ENCODE measurements around the gene ZNF444. TPM values are rescaled to one million over a fixed set of nuclear protein-coding genes. Genes with fewer than 3 reads are reported as not detected.

Gene ZNF444
- total and polyA plus RNA-seq, 4 donors = 27.8 to 55.5 (median 41.6) TPM

DNA sequence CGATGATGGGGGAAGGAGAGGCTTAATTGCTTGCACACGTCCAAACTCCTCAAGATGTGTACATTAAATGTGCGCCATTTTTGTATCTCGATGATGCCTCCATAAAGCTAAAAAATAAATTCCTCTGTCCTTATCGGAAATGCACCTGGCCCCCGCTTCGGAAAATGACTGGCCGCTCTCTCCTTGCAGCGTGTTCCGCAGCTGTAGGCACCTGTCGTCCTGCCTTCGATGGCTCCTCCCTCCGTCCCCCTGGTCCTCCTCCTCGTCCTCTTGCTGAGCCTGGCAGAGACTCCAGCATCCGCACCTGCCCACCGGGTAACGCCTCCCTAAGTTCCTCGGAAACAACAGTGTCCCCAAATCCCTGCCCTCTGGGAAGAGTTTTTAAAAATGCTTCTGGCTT is 35.8 kb downstream of the ZNF444 start:
- H3K27me3 ChIP-seq (ENCODE audit: control insufficient read depth in 3 of 3, insufficient read depth in 3 of 3, low read length in 2 of 3) = peaks cover 0 to 19% (median 3%) of the 10 kb centered on the region in 3 donors
- H3K27ac ChIP-seq (ENCODE audit: low read depth in 1 of 2, low read length in 1 of 2) = no peak overlapping the region
- H3K9me3 ChIP-seq (ENCODE audit: control insufficient read depth in 4 of 4, insufficient read depth in 3 of 4, low read length in 3 of 4) = peaks cover 0 to 4% (median 0%) of the 10 kb centered on the region in 4 donors
- TF ChIP-seq, protein P1, sequence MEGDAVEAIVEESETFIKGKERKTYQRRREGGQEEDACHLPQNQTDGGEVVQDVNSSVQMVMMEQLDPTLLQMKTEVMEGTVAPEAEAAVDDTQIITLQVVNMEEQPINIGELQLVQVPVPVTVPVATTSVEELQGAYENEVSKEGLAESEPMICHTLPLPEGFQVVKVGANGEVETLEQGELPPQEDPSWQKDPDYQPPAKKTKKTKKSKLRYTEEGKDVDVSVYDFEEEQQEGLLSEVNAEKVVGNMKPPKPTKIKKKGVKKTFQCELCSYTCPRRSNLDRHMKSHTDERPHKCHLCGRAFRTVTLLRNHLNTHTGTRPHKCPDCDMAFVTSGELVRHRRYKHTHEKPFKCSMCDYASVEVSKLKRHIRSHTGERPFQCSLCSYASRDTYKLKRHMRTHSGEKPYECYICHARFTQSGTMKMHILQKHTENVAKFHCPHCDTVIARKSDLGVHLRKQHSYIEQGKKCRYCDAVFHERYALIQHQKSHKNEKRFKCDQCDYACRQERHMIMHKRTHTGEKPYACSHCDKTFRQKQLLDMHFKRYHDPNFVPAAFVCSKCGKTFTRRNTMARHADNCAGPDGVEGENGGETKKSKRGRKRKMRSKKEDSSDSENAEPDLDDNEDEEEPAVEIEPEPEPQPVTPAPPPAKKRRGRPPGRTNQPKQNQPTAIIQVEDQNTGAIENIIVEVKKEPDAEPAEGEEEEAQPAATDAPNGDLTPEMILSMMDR (IDR thresholded peaks at IDR 0.05; ENCODE audit: control extremely low read depth, extremely low read depth) = no peak
- H3K4me1 ChIP-seq (ENCODE audit: control insufficient read depth in 5 of 5, insufficient read depth in 5 of 5, low read length in 5 of 5) = no peaks in the 10 kb centered on the region
- H3K36me3 ChIP-seq (ENCODE audit: control insufficient read depth in 4 of 4, insufficient read depth in 4 of 4, low read length in 4 of 4) = no peaks in the 10 kb centered on the region
- no peak overlapping the region for H3K9ac ChIP-seq (ENCODE audit: insufficient read depth in 1 of 2, low read length in 2 of 2)
- no peak for DNase-seq
- H3K4me3 ChIP-seq = no peak overlapping the region
- ATAC-seq (ENCODE audit: insufficient read depth, low FRiP score) = no peak
- 72 to 80% methylated on average over 18 of the region's 18 CpGs for WGBS, 2 donors

DNA sequence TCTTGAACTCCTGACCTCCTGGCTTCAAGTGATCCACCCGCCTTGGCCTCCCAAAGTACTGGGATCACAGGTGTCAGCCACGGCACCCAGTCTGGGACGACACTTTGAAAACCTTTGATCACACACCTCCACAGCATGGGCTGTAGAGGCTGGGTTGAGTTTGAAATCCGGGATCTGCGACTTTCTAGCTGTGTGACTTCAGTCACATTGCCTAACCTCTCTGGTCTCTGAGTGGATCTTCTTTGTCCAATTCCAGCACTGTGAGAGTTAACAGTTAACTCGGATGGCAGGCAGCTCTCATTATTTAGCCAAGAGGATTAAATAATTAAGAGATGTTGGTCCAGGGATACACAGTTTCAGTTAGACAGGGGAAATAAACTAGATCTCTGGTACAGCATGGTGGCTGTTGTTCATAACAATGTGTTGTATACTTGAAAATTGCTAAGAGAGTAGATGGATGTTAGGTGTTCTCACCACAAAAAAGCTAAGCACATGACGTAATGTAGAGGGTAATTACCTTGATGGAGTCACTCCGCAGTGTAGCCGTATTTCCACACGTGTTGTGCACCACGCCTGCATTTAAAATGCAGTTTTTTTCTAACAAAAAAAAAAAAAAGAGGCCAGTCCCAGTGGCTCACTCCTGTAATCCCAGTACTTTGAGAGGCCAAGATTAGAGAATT is 36.6 kb downstream of the ZNF444 start:
- ATAC-seq (ENCODE audit: insufficient read depth, low FRiP score) (no peak), DNase-seq (no peak)

DNA sequence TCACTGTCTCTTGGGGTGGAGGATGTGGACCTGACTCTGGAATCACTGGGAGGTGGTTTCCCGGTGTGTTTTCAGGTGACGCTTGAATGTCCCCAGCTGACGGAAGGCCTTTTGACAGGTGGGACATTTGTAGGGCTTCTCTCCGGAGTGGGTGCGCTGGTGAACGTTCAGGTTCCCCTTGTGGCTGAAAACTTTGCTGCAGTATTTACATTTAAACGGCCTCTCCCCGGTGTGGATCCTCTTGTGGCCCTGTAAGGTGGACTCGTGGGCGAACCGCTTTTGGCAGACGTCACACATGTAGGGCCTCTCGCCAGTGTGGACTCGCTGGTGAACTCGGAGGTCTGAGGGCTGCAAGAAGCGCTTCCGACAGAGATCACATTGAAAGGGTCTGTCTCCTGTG is 48.7 kb downstream of the ZNF444 start:
- H3K27ac ChIP-seq (ENCODE audit: low read depth in 1 of 2, low read length in 1 of 2) = no peak overlapping the region
- no peak for DNase-seq
- no peaks in the 10 kb centered on the region for H3K9me3 ChIP-seq (ENCODE audit: control insufficient read depth in 4 of 4, insufficient read depth in 3 of 4, low read length in 3 of 4)
- no peaks in the 10 kb centered on the region for H3K4me1 ChIP-seq (ENCODE audit: control insufficient read depth in 5 of 5, insufficient read depth in 5 of 5, low read length in 5 of 5)
- H3K4me3 ChIP-seq = no peak overlapping the region
- no peak for ATAC-seq (ENCODE audit: insufficient read depth, low FRiP score)
- H3K9ac ChIP-seq (ENCODE audit: insufficient read depth in 1 of 2, low read length in 2 of 2) = no peak overlapping the region
- TF ChIP-seq, protein P1 (IDR thresholded peaks at IDR 0.05; ENCODE audit: control extremely low read depth, extremely low read depth) = no peak
- no peaks in the 10 kb centered on the region for H3K36me3 ChIP-seq (ENCODE audit: control insufficient read depth in 4 of 4, insufficient read depth in 4 of 4, low read length in 4 of 4)
- H3K27me3 ChIP-seq (ENCODE audit: control insufficient read depth in 3 of 3, insufficient read depth in 3 of 3, low read length in 2 of 3) = no peaks in the 10 kb centered on the region
- WGBS, 2 donors = 73 to 78% methylated on average over 17 of the region's 17 CpGs

More for the DNA sequence above, 36.6 kb downstream of the ZNF444 start:
- no peaks in the 10 kb centered on the region for H3K4me1 ChIP-seq (ENCODE audit: control insufficient read depth in 5 of 5, insufficient read depth in 5 of 5, low read length in 5 of 5)
- H3K36me3 ChIP-seq (ENCODE audit: control insufficient read depth in 4 of 4, insufficient read depth in 4 of 4, low read length in 4 of 4) = no peaks in the 10 kb centered on the region
- peaks cover 0 to 4% (median 0%) of the 10 kb centered on the region in 4 donors for H3K9me3 ChIP-seq (ENCODE audit: control insufficient read depth in 4 of 4, insufficient read depth in 3 of 4, low read length in 3 of 4)
- TF ChIP-seq, protein P1 (IDR thresholded peaks at IDR 0.05; ENCODE audit: control extremely low read depth, extremely low read depth) = no peak
- peaks cover 0 to 24% (median 3%) of the 10 kb centered on the region in 3 donors for H3K27me3 ChIP-seq (ENCODE audit: control insufficient read depth in 3 of 3, insufficient read depth in 3 of 3, low read length in 2 of 3)
- 59 to 63% methylated on average over 11 of the region's 11 CpGs for whole genome bisulfite sequencing, 2 donors
- H3K4me3 ChIP-seq = no peak overlapping the region
- H3K9ac ChIP-seq (ENCODE audit: insufficient read depth in 1 of 2, low read length in 2 of 2) = no peak overlapping the region
- H3K27ac ChIP-seq (ENCODE audit: low read depth in 1 of 2, low read length in 1 of 2) = no peak overlapping the region

DNA sequence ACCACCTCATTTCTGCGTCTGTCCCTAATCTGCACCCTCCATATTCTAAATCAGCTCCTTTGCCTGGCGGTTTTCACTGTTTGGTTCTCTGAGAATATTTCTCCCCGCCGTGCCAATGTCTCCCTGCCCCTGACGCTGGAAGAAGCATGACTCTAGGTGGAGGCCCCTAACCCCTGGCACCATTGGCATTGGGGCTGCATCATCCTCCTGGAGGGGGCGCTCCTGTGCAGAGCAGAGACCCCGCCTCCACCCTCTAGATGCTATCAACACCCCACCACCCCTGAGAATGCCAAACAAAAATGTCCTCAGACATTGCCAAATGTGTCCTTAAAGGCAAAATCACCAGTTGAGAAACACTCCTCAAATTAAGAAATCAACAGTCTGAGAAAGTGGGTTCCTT is 50.0 kb downstream of the ZNF444 start:
- no peak for ATAC-seq (ENCODE audit: insufficient read depth, low FRiP score)
- H3K9ac ChIP-seq (ENCODE audit: insufficient read depth in 1 of 2, low read length in 2 of 2) = no peak overlapping the region
- H3K4me3 ChIP-seq = no peak overlapping the region
- WGBS, 2 donors = 72 to 78% methylated on average over 7 of the region's 7 CpGs
- H3K4me1 ChIP-seq (ENCODE audit: control insufficient read depth in 5 of 5, insufficient read depth in 5 of 5, low read length in 5 of 5) = no peaks in the 10 kb centered on the region
- no peaks in the 10 kb centered on the region for H3K9me3 ChIP-seq (ENCODE audit: control insufficient read depth in 4 of 4, insufficient read depth in 3 of 4, low read length in 3 of 4)
- H3K27me3 ChIP-seq (ENCODE audit: control insufficient read depth in 3 of 3, insufficient read depth in 3 of 3, low read length in 2 of 3) = no peaks in the 10 kb centered on the region
- DNase-seq = no peak
- no peaks in the 10 kb centered on the region for H3K36me3 ChIP-seq (ENCODE audit: control insufficient read depth in 4 of 4, insufficient read depth in 4 of 4, low read length in 4 of 4)
- H3K27ac ChIP-seq (ENCODE audit: low read depth in 1 of 2, low read length in 1 of 2) = no peak overlapping the region
- TF ChIP-seq, protein P1 (IDR thresholded peaks at IDR 0.05; ENCODE audit: control extremely low read depth, extremely low read depth) = no peak
